IMR-90 (cell line): Measurements from ENCODE around the gene AWAT1. TPM values are rescaled to one million over a fixed set of nuclear protein-coding genes. Genes with fewer than 3 reads are reported as not detected.
A peak's percentile ranks its signal among the peaks of the same experiment; 100 is the strongest.

Experiments used
- ATAC-seq: fragments of 200-7000 bp; cut with Tn5 transposase; 2 replicates; pipeline ENCODE4 v1.9.1; 2020; ENCODE audit warnings: low read depth, mild to moderate bottlenecking, moderate library complexity
- BruUV-seq: library from RNA; stranded (reverse); fragments of 400-500 nt; replicated peaks from 2 replicates; lab custom pipeline; 2021; lab: Mats Ljungman, UMichigan
- CTCF ChIA-PET: fragments of 300-600 bp; formaldehyde crosslinking; extraction: SDS; loops from one replicate; lab custom pipeline; 2021; ENCODE audit warnings: antibody characterized with exemption; lab: Yijun Ruan, JAX
- POLR2A ChIA-PET: fragments of 300-600 bp; sonication (Branson Sonifier 250); formaldehyde crosslinking; loops from one replicate; lab custom pipeline; 2022; ENCODE audit warnings: antibody characterized with exemption; ENCODE audit not compliant: unreplicated experiment; lab: Charles Lee
- DNase-seq: peaks from one replicate; pipeline ENCODE4 v3.0.0; 2013
- H2AFZ ChIP-seq: replicated peaks from 2 replicates; pipeline ENCODE3; 2013; ENCODE audit warnings: low read length, mild to moderate bottlenecking; ENCODE audit not compliant: poor library complexity
- H2AK5ac ChIP-seq: 2 replicates; pipeline ENCODE4 v1.6.1; 2013; ENCODE audit warnings: low read depth, low read length, inconsistent platforms
- H2AK9ac ChIP-seq: replicated peaks from 2 replicates; pipeline ENCODE3; 2013; ENCODE audit warnings: mild to moderate bottlenecking, low read depth, low read length, moderate library complexity; ENCODE audit not compliant: poor library complexity
- H2BK120ac ChIP-seq: 2 replicates; pipeline ENCODE4 v1.6.1; 2013; ENCODE audit warnings: low read depth, low read length, inconsistent platforms
- H2BK15ac ChIP-seq: 3 replicates; pipeline ENCODE4 v1.6.1; 2013; ENCODE audit warnings: low read depth, low read length, inconsistent platforms
- H2BK20ac ChIP-seq: 2 replicates; pipeline ENCODE4 v1.6.1; 2013; ENCODE audit warnings: low read depth, mild to moderate bottlenecking, inconsistent platforms, low read length, moderate library complexity
- H2BK5ac ChIP-seq: 2 replicates; pipeline ENCODE4 v1.6.1; 2013; ENCODE audit warnings: mild to moderate bottlenecking, low read depth, low read length, inconsistent platforms; ENCODE audit not compliant: poor library complexity, severe bottlenecking
- H3K14ac ChIP-seq: replicated peaks from 2 replicates; pipeline ENCODE4 v1.6.1; 2013; ENCODE audit warnings: low read depth, low read length, inconsistent platforms
- H3K18ac ChIP-seq: 2 replicates; pipeline ENCODE4 v1.6.1; 2013; ENCODE audit warnings: low read depth, low read length, control low read depth
- H3K23ac ChIP-seq: 2 replicates; pipeline ENCODE4 v1.6.1; 2013; ENCODE audit warnings: low read depth, low read length, inconsistent platforms
- H3K27ac ChIP-seq: 2 replicates; pipeline ENCODE4 v1.5.1; 2013; ENCODE audit warnings: mild to moderate bottlenecking, control low read depth, low read length; ENCODE audit not compliant: insufficient read depth
- H3K27me3 ChIP-seq: 2 replicates; pipeline ENCODE4 v1.6.1; 2013; ENCODE audit warnings: low read length; ENCODE audit not compliant: control insufficient read depth, insufficient read depth
- H3K36me3 ChIP-seq: 2 replicates; pipeline ENCODE4 v1.6.1; 2013; ENCODE audit warnings: low read length, mixed read lengths; ENCODE audit not compliant: control insufficient read depth, insufficient read depth
- H3K4ac ChIP-seq: 2 replicates; pipeline ENCODE4 v1.6.1; 2013; ENCODE audit warnings: low read depth, low read length, inconsistent platforms
- H3K4me1 ChIP-seq: 2 replicates; pipeline ENCODE4 v1.6.1; 2013; ENCODE audit warnings: low read length, mixed read lengths; ENCODE audit not compliant: control insufficient read depth, insufficient read depth
- H3K4me2 ChIP-seq: 2 replicates; pipeline ENCODE4 v1.6.1; 2013; ENCODE audit warnings: low read depth, mild to moderate bottlenecking, control low read depth, low read length, moderate library complexity
- H3K4me3 ChIP-seq: 2 replicates; pipeline ENCODE4 v1.5.1; 2013; ENCODE audit warnings: low read depth, mild to moderate bottlenecking, control low read depth, low read length, moderate library complexity; ENCODE audit not compliant: insufficient read depth
- H3K56ac ChIP-seq: 2 replicates; pipeline ENCODE4 v1.6.1; 2013; ENCODE audit warnings: low read length, inconsistent platforms; ENCODE audit not compliant: insufficient read depth; ENCODE audit errors: extremely low read depth
- H3K79me1 ChIP-seq, 2 experiments: 2 replicates each; pipeline ENCODE4 v1.6.1; 2013; ENCODE audit warnings: low read length in 2 of 2, inconsistent platforms in 1 of 2, low read depth in 1 of 2
- H3K9ac ChIP-seq: 2 replicates; pipeline ENCODE4 v1.6.1; 2013; ENCODE audit warnings: low read depth, low read length, control low read depth
- H3K9me1 ChIP-seq: 2 replicates; pipeline ENCODE4 v1.6.1; 2013; ENCODE audit warnings: low read length, inconsistent platforms; ENCODE audit not compliant: insufficient read depth
- H3K9me3 ChIP-seq: 2 replicates; pipeline ENCODE4 v1.6.1; 2013; ENCODE audit warnings: low read length; ENCODE audit not compliant: control insufficient read depth, insufficient read depth
- H4K20me1 ChIP-seq: 2 replicates; pipeline ENCODE4 v1.6.1; 2013; ENCODE audit warnings: low read length, inconsistent platforms; ENCODE audit not compliant: insufficient read depth
- H4K5ac ChIP-seq: 2 replicates; pipeline ENCODE4 v1.6.1; 2013; ENCODE audit warnings: mild to moderate bottlenecking, low read depth, low read length, control low read depth
- H4K8ac ChIP-seq, 2 experiments: 2 replicates each; pipeline ENCODE4 v1.6.1; 2013; ENCODE audit warnings: low read depth in 2 of 2, low read length in 2 of 2, control low read depth in 1 of 2, inconsistent platforms in 1 of 2
- H4K91ac ChIP-seq: 2 replicates; pipeline ENCODE4 v1.6.1; 2013; ENCODE audit warnings: low read depth, low read length, inconsistent platforms; ENCODE audit not compliant: insufficient read depth
- CEBPB ChIP-seq: IDR thresholded peaks from 2 replicates; pipeline ENCODE4 v1.6.1; 2012; ENCODE audit warnings: low read depth, low read length, improper control_type of control experiment
- CHD1 ChIP-seq: IDR thresholded peaks from 2 replicates; pipeline ENCODE4 v1.6.1; 2012; ENCODE audit warnings: low read depth, low read length, improper control_type of control experiment
- FOS ChIP-seq: fragments of 150-350 bp; IDR thresholded peaks from 2 replicates; pipeline ENCODE4 v1.6.1; 2016; ENCODE audit warnings: low read depth, low read length
- MAZ ChIP-seq: IDR thresholded peaks from 2 replicates; pipeline ENCODE4 v1.6.1; 2012; ENCODE audit warnings: low read depth, mild to moderate bottlenecking, low read length, improper control_type of control experiment, moderate library complexity, borderline replicate concordance
- MXI1 ChIP-seq: IDR thresholded peaks from 2 replicates; pipeline ENCODE4 v1.6.1; 2012; ENCODE audit warnings: low read depth, mild to moderate bottlenecking, low read length, moderate library complexity, borderline replicate concordance
- NFE2L2 ChIP-seq: fragments of 150-350 bp; IDR thresholded peaks from 2 replicates; pipeline ENCODE4 v1.6.1; 2016; ENCODE audit warnings: low read depth, mild to moderate bottlenecking, low read length
- RAD21 ChIP-seq: IDR thresholded peaks from 2 replicates; pipeline ENCODE4 v1.6.1; 2012; ENCODE audit warnings: low read length, improper control_type of control experiment
- RCOR1 ChIP-seq: IDR thresholded peaks from 2 replicates; pipeline ENCODE4 v1.6.1; 2012; ENCODE audit warnings: mild to moderate bottlenecking, low read length, improper control_type of control experiment; ENCODE audit not compliant: insufficient replicate concordance
- RFX5 ChIP-seq: IDR thresholded peaks from 2 replicates; pipeline ENCODE4 v1.8.0; 2012; ENCODE audit warnings: low read depth, mild to moderate bottlenecking, low read length, moderate library complexity
- WGBS, 2 experiments: methylation state at CpG; one replicate each; pipeline versions ENCODE4 v1.1.5 to v1.1.7; 2013; ENCODE audit warnings: missing lambda C conversion rate in 2 of 2; ENCODE audit not compliant: insufficient read length in 1 of 2; ENCODE audit errors: extremely low coverage in 2 of 2; 5-methylcytosine and 5-hydroxymethylcytosine counted together
- dilution Hi-C: fragments of 300-500 bp; cut with HindIII; formaldehyde crosslinking; loops from one replicate; pipeline ENCODE4 v1.14.3; 2018; ENCODE audit warnings: low sequenced_read_pairs; ENCODE audit not compliant: unreplicated experiment
- in situ Hi-C: fragments of 300-500 bp; cut with MboI; formaldehyde crosslinking; loops from 3 replicates; pipeline ENCODE4 v1.14.3; 2019; ENCODE audit warnings: low sequenced_read_pairs, inconsistent platforms, mixed read lengths
- intact Hi-C: fragments of 100-400 bp; cut with micrococcal nuclease; formaldehyde crosslinking; loops from 2 replicates; pipeline ENCODE4 v1.10.0; 2022
- polyA plus RNA-seq, 3 experiments: library from polyadenylated mRNA; depleted of rRNA; stranded (reverse); fragments of >200 nt; gene quantifications; 2 replicates each; pipeline ENCODE4 v1.2.3, GENCODE V29; 2012; ENCODE audit warnings: low replicate concordance in 1 of 3
- total RNA-seq: library from RNA; depleted of rRNA; stranded (reverse); fragments of >200 nt; gene quantifications from 2 replicates; pipeline ENCODE4 v1.2.3, GENCODE V29; 2012
- TF ChIP-seq, protein P1 (sequence below): fragments of 150-350 bp; IDR thresholded peaks from 2 replicates; pipeline ENCODE4 v1.6.1; 2016; ENCODE audit warnings: low read depth, mild to moderate bottlenecking, low read length, moderate library complexity, borderline replicate concordance

The AWAT1 gene
- total and polyA plus RNA-seq, 2 of the 4 experiments (the other 2 are of a cell fraction): not detected

DNA sequence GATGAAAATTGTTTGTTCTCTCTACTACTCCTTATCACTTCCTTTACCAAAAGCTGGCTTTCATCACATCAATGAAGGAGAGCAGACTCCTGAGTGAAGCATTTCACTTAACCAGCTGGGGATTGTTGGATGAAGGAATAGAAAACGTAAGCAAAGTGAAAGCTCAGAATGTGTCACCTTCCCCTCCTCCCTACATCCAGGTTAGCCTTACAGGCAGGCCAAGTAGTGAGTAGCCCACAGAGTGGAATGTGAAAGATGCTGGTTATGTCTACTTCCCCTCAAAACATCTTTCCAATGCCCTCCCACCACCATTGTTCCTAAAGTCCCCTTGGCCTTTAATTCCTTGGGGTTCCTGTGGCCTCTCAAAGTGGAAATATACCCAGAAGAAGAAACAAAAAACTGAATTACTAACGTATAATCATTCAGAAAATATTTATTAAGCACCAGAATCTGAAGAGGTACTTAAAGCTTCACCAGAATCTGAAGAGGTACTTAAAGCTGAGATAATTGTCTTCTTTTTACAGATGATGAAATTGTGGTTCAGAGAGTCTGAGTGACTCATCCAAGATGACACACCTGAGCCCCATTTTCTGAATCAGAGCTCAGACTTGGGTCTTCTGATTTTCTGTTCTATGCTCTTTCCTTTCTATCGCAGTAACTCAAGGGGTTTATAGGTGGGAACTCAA is 19.1 kb downstream of the AWAT1 start:
- H4K91ac ChIP-seq: no peak overlapping the region
- in situ Hi-C loops (no loop called here), intact Hi-C loops (no loop called here), dilution Hi-C loops (no loop called here)
- H2BK20ac ChIP-seq: no peak overlapping the region
- peaks cover 8% of the 10 kb centered on the region for H3K27me3 ChIP-seq
- H3K4me3 ChIP-seq: no peak overlapping the region
- H3K79me1 ChIP-seq: no peaks in the 10 kb centered on the region
- H3K36me3 ChIP-seq: no peaks in the 10 kb centered on the region
- DNase-seq: peak; percentile 18
- no peaks in the 10 kb centered on the region; the same call in 1 of the 2 replicates for H3K4me1 ChIP-seq
- no peak for ATAC-seq
- H2BK5ac ChIP-seq: no peak overlapping the region
- no peak overlapping the region for H3K18ac ChIP-seq
- H2BK15ac ChIP-seq: no peak overlapping the region
- POLR2A ChIA-PET: no interaction called here
- H3K4me2 ChIP-seq: no peak overlapping the region
- no peaks in the 10 kb centered on the region for H3K9me1 ChIP-seq
- TF ChIP-seq NFE2L2 (no peak), RFX5 (no peak), MXI1 (no peak), FOS (no peak), CHD1 (no peak), RCOR1 (no peak), CEBPB (no peak), MAZ (no peak), RAD21 (no peak)
- TF ChIP-seq, protein P1, sequence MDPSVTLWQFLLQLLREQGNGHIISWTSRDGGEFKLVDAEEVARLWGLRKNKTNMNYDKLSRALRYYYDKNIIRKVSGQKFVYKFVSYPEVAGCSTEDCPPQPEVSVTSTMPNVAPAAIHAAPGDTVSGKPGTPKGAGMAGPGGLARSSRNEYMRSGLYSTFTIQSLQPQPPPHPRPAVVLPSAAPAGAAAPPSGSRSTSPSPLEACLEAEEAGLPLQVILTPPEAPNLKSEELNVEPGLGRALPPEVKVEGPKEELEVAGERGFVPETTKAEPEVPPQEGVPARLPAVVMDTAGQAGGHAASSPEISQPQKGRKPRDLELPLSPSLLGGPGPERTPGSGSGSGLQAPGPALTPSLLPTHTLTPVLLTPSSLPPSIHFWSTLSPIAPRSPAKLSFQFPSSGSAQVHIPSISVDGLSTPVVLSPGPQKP: no peak
- no TSS peak for BruUV-seq
- no peak overlapping the region for H4K5ac ChIP-seq
- H3K9me3 ChIP-seq: no peaks in the 10 kb centered on the region
- no peak overlapping the region for H3K23ac ChIP-seq
- H3K14ac ChIP-seq: no peak overlapping the region
- no peak overlapping the region for H3K27ac ChIP-seq
- H2BK120ac ChIP-seq: no peak overlapping the region
- H2AK5ac ChIP-seq: no peak overlapping the region
- H2AK9ac ChIP-seq: no peak overlapping the region
- H4K8ac ChIP-seq: no peak overlapping the region
- no peaks in the 10 kb centered on the region for H4K20me1 ChIP-seq
- H3K9ac ChIP-seq: no peak overlapping the region
- no peak overlapping the region for H3K56ac ChIP-seq
- no peak overlapping the region for H2AFZ ChIP-seq
- CTCF ChIA-PET: no interaction called here
- no peak overlapping the region for H3K4ac ChIP-seq
- no CpG with 5 or more reads among the region's 3 CpGs for WGBS, 2 experiments
